Smooth muscle cell of the pulmonary artery (primary cell): ENCODE measurements around the gene MTHFD1L. TPM values are rescaled to one million over a fixed set of nuclear protein-coding genes. Genes with fewer than 3 reads are reported as not detected.

Experiments used
- total RNA-seq: library from RNA; depleted of rRNA; stranded (reverse); fragments of >200 nt; gene quantifications from 2 replicates; pipeline ENCODE4 v1.2.3, GENCODE V29; 2014

Gene MTHFD1L
- total RNA-seq, result 75.5 and 81.9 TPM in 2 replicates

DNA sequence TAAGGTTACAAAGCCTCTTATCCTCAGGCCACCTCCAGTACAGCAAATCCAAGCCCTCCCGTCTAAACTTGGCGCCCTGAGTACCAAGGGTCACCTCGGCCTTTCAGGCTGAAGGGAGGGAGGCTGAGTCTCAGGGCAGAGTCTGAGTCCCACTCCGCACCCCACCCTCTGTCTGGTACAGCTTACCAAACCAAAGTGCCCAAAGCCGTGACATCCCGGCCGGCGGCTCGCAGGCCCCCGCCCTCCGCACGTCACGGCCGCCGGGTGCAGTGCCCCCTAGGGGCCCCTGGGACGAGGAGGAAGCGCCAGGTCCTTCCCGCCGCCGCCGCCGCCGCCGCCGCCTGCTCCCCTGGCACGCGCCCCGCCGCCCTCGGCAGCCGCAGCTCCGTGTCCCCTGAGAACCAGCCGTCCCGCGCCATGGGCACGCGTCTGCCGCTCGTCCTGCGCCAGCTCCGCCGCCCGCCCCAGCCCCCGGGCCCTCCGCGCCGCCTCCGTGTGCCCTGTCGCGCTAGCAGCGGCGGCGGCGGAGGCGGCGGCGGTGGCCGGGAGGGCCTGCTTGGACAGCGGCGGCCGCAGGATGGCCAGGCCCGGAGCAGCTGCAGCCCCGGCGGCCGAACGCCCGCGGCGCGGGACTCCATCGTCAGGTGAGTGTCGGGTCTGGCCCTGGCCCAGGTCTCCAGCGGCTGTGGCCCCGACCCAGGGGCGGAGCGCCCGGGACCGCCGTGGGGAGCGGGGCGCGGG is at the start of gene MTHFD1L:
Gene MTHFD1L (plus strand): TSS at position 297 of the 741 bp plus-strand sequence. CDS start 121 bp downstream, at position 418.

